Caco-2 (cell line): ENCODE results near the gene HMGXB4. TPM values are rescaled to one million over a fixed set of nuclear protein-coding genes. Genes with fewer than 3 reads are reported as not detected.

ENCODE experiments used
- BruUV-seq: library from RNA; stranded (reverse); fragments of 400-500 nt; replicated peaks from 2 replicates; lab custom pipeline; 2021; lab: Mats Ljungman, UMichigan
- CTCF ChIA-PET: fragments of 300-600 bp; sonication (Branson Sonifier 250); formaldehyde crosslinking; loops from one replicate; lab custom pipeline; 2022; ENCODE audit warnings: antibody characterized with exemption; lab: Charles Lee
- POLR2A ChIA-PET: fragments of 300-600 bp; sonication (Branson Sonifier 250); formaldehyde crosslinking; loops from one replicate; lab custom pipeline; 2022; ENCODE audit warnings: antibody characterized with exemption; lab: Charles Lee
- DNase-seq, 2 experiments: peaks; one replicate each; pipeline versions ENCODE4 v3.0.0 to v3.0.0-alpha.2; 2020 to 2022
- H3K27me3 ChIP-seq: replicated peaks from 2 replicates; pipeline ENCODE4 v1.6.0; 2011; ENCODE audit warnings: low read length; ENCODE audit not compliant: control insufficient read depth, insufficient read depth
- H3K36me3 ChIP-seq: 2 replicates; pipeline ENCODE4 v1.5.1; 2011; ENCODE audit warnings: low read length; ENCODE audit not compliant: control insufficient read depth, insufficient read depth
- H3K4me1 ChIP-seq: fragments of 250-450 bp; sonication (Bioruptor Pico); 2 replicates; pipeline ENCODE4 v1.5.1; 2020; ENCODE audit warnings: mild to moderate bottlenecking
- H3K4me3 ChIP-seq: 2 replicates; pipeline ENCODE4 v1.5.1; 2011; ENCODE audit warnings: low read depth, mild to moderate bottlenecking, control low read depth, low read length
- H3K9me3 ChIP-seq: fragments of 250-450 bp; sonication (Bioruptor Pico); 2 replicates; pipeline ENCODE4 v1.5.1; 2020; ENCODE audit warnings: mild to moderate bottlenecking, moderate library complexity
- H3K27ac Mint-ChIP-seq: one replicate; pipeline ENCODE4 v1.8.0; 2022; ENCODE audit warnings: mixed read lengths; ENCODE audit not compliant: unreplicated experiment
- H3K27me3 Mint-ChIP-seq: one replicate; pipeline ENCODE4 v1.8.0; 2022; ENCODE audit warnings: mixed read lengths; ENCODE audit not compliant: insufficient read depth, unreplicated experiment
- H3K36me3 Mint-ChIP-seq: one replicate; pipeline ENCODE4 v1.8.0; 2022; ENCODE audit warnings: mild to moderate bottlenecking, mixed read lengths; ENCODE audit not compliant: insufficient read depth, unreplicated experiment
- H3K4me1 Mint-ChIP-seq: one replicate; pipeline ENCODE4 v1.8.0; 2022; ENCODE audit warnings: low read depth, mixed read lengths; ENCODE audit not compliant: unreplicated experiment
- H3K4me3 Mint-ChIP-seq: one replicate; pipeline ENCODE4 v1.8.0; 2022; ENCODE audit warnings: mild to moderate bottlenecking, moderate library complexity, mixed read lengths; ENCODE audit not compliant: unreplicated experiment
- H3K9me3 Mint-ChIP-seq: one replicate; pipeline ENCODE4 v1.8.0; 2022; ENCODE audit warnings: mixed read lengths; ENCODE audit not compliant: unreplicated experiment
- intact Hi-C: fragments of 100-400 bp; cut with micrococcal nuclease; formaldehyde crosslinking; loops from one replicate; pipeline ENCODE4 v1.10.0; 2022; ENCODE audit not compliant: unreplicated experiment
- total RNA-seq: library from RNA; stranded (reverse); gene quantifications from 2 replicates; pipeline ENCODE4 v1.2.3, GENCODE V29; 2022
- TF ChIP-seq, protein P1 (sequence below), 2 experiments: fragments of 200-600 bp in 1 of 2; IDR thresholded peaks; 1 replicate in 1 of 2; 2 replicates in 1 of 2; pipeline versions ENCODE4 v1.5.1 to v1.8.0; 2011 to 2022; ENCODE audit warnings: antibody characterized with exemption in 1 of 2, control low read depth in 1 of 2, inconsistent platforms in 1 of 2, low read depth in 1 of 2, low read length in 1 of 2, mild to moderate bottlenecking in 1 of 2, moderate library complexity in 1 of 2; ENCODE audit not compliant: insufficient read depth in 1 of 2, severe bottlenecking in 1 of 2, unreplicated experiment in 1 of 2

HMGXB4 gene
- total RNA-seq, 1 experiment from 2014 or later: 22.3 TPM

DNA sequence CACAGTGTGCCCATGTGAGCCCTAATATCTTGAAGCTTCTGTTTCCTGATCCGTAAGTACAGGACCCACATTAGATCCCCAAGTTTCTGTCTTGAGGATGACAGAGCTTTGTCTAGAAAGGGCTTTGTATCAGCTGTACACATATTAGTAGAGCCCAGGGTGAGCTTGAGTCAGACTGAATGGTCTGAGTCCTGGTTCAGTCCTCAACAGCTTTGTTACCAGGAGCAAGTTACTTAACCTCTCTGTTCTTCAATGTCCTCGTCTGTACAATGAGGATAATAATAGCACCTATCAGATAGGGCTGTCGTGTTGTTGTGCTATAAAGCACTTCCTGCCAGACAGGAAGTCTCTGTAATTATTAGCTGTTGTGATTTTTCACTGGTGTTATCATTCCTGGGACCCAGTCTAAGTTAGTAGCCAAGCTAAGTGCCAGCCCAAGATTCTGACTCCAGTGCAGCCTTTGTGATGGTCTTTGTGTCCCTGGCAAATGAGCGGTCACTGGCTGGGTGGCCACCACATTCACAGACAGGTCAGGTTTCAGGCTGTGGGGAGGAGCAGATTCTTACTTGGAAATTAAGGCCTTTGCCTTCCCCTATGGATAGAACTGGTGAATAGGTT, 49.2 kb downstream of the HMGXB4 start:
- intact Hi-C loops: no loop called here
- peaks cover 3% of the 10 kb centered on the region for H3K36me3 Mint-ChIP-seq
- CTCF ChIA-PET: no interaction called here
- H3K27ac Mint-ChIP-seq: no peak overlapping the region
- Histone ChIP-seq H3K4me1 (peaks cover 16% of the 10 kb centered on the region), H3K27me3 (no peaks in the 10 kb centered on the region), H3K36me3 (no peaks in the 10 kb centered on the region), H3K9me3 (no peaks in the 10 kb centered on the region), H3K4me3 (no peak overlapping the region)
- H3K27me3 Mint-ChIP-seq: no peaks in the 10 kb centered on the region
- H3K9me3 Mint-ChIP-seq: no peaks in the 10 kb centered on the region
- DNase-seq: no peak
- H3K4me1 Mint-ChIP-seq: peaks cover 13% of the 10 kb centered on the region
- POLR2A ChIA-PET: no interaction called here
- no peak overlapping the region for H3K4me3 Mint-ChIP-seq
- no TSS peak for BruUV-seq
- TF ChIP-seq, protein P1, sequence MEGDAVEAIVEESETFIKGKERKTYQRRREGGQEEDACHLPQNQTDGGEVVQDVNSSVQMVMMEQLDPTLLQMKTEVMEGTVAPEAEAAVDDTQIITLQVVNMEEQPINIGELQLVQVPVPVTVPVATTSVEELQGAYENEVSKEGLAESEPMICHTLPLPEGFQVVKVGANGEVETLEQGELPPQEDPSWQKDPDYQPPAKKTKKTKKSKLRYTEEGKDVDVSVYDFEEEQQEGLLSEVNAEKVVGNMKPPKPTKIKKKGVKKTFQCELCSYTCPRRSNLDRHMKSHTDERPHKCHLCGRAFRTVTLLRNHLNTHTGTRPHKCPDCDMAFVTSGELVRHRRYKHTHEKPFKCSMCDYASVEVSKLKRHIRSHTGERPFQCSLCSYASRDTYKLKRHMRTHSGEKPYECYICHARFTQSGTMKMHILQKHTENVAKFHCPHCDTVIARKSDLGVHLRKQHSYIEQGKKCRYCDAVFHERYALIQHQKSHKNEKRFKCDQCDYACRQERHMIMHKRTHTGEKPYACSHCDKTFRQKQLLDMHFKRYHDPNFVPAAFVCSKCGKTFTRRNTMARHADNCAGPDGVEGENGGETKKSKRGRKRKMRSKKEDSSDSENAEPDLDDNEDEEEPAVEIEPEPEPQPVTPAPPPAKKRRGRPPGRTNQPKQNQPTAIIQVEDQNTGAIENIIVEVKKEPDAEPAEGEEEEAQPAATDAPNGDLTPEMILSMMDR (IDR thresholded peaks at IDR 0.05; ENCODE audit: insufficient read depth in 1 of 2, low read depth in 1 of 2, low read length in 1 of 2, severe bottlenecking in 1 of 2, unreplicated experiment in 1 of 2): no peak

DNA sequence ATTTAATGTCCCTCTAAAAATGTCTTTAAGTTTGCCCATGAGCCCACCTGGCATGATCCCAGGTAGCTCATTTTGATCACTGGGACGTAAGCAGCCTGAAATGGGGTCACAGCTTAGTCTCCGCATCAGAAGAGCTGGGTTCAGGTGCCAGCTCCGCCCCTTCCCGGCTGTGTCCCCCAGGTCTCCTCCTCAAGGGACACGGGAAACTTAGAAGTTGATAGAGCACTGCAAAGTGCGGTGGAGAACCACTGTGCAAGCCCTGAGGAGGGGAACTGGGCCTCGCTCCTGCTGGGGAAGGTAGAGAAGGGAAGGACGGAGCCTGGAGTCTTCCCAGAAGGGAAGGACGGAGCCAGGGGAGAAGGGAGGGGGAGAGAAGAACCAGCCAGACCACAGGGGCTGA, 50.1 kb downstream of the HMGXB4 start:
- CTCF ChIA-PET: no interaction called here
- no peaks in the 10 kb centered on the region for H3K27me3 Mint-ChIP-seq
- H3K4me3 Mint-ChIP-seq: no peak overlapping the region
- POLR2A ChIA-PET: no interaction called here
- no peak overlapping the region for H3K27ac Mint-ChIP-seq
- intact Hi-C loops: no loop called here
- H3K4me3 ChIP-seq: no peak overlapping the region
- BruUV-seq: no TSS peak
- H3K4me1 Mint-ChIP-seq: peaks cover 13% of the 10 kb centered on the region
- no peaks in the 10 kb centered on the region for H3K9me3 Mint-ChIP-seq
- no peaks in the 10 kb centered on the region for H3K9me3 ChIP-seq
- DNase-seq: no peak
- H3K27me3 ChIP-seq: no peaks in the 10 kb centered on the region
- H3K36me3 ChIP-seq: no peaks in the 10 kb centered on the region
- TF ChIP-seq, protein P1 (IDR thresholded peaks at IDR 0.05; ENCODE audit: insufficient read depth in 1 of 2, low read depth in 1 of 2, low read length in 1 of 2, severe bottlenecking in 1 of 2, unreplicated experiment in 1 of 2): no peak
- H3K4me1 ChIP-seq: peaks cover 19% of the 10 kb centered on the region
- H3K36me3 Mint-ChIP-seq: no peaks in the 10 kb centered on the region

DNA sequence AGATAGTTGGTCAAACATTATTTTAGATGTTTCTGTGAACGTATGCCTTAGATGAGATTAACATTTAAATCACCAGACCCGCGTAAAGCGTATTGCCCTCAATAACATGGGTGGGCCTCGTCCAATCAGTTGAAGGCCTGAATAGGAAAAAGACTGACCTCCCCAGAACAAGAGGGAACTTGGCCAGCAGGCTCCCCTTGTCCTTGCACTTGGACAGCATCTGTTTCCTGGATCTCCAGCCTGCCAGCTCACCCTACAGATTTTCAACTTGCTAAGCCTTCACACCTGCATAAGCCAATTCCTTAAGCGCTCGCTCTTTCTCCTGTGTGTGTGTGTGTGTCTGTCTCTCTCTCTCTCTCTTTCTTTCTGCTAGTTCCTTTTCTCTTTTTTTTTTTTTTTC, 50.6 kb downstream of the HMGXB4 start:
- Histone ChIP-seq H3K4me3 (no peak overlapping the region), H3K9me3 (no peaks in the 10 kb centered on the region), H3K4me1 (peaks cover 24% of the 10 kb centered on the region), H3K27me3 (no peaks in the 10 kb centered on the region), H3K36me3 (no peaks in the 10 kb centered on the region)
- no peak for DNase-seq
- POLR2A ChIA-PET: no interaction called here
- BruUV-seq: no TSS peak
- Mint-ChIP-seq H3K27ac (no peak overlapping the region), H3K9me3 (no peaks in the 10 kb centered on the region), H3K36me3 (no peaks in the 10 kb centered on the region), H3K27me3 (no peaks in the 10 kb centered on the region), H3K4me3 (no peak overlapping the region), H3K4me1 (peaks cover 18% of the 10 kb centered on the region)
- TF ChIP-seq, protein P1 (IDR thresholded peaks at IDR 0.05; ENCODE audit: insufficient read depth in 1 of 2, low read depth in 1 of 2, low read length in 1 of 2, severe bottlenecking in 1 of 2, unreplicated experiment in 1 of 2): no peak
- intact Hi-C loops: no loop called here
- CTCF ChIA-PET: no interaction called here
